OCI-LY1 (cell line): ENCODE results near the gene CHCHD6.

Source experiments
- CTCF ChIP-seq: fragments of 200-600 bp; sonication (generic), shearing (Covaris generic); IDR thresholded peaks from 2 replicates; pipeline ENCODE4 v1.5.1; 2017; ENCODE audit warnings: mild to moderate bottlenecking, antibody characterized with exemption, low read length, moderate library complexity, mixed read lengths
- EZH2 ChIP-seq: fragments of 200-600 bp; sonication (generic), shearing (Covaris generic); IDR thresholded peaks from 2 replicates; pipeline ENCODE4 v1.8.0; 2017; ENCODE audit warnings: borderline replicate concordance, mixed run types, mild to moderate bottlenecking, antibody characterized with exemption, low read length, moderate library complexity, mixed read lengths

GRCh38 chr3:126818400-126819095, 114.5 kb downstream of the CHCHD6 start:
- TF ChIP-seq EZH2 (no peak), CTCF (no peak)
